ENCODE measurements around the gene HAGHL.
A peak's percentile ranks its signal among the peaks of the same experiment; 100 is the strongest.

GRCh38 chr16:745739-746138, 18.8 kb downstream of the HAGHL start:
- TF ChIP-seq EZH2 (IDR thresholded peaks at IDR 0.05; ENCODE audit: borderline replicate concordance, low read depth, low read length, poor library complexity, severe bottlenecking) = no peak
- TF ChIP-seq, protein P1, sequence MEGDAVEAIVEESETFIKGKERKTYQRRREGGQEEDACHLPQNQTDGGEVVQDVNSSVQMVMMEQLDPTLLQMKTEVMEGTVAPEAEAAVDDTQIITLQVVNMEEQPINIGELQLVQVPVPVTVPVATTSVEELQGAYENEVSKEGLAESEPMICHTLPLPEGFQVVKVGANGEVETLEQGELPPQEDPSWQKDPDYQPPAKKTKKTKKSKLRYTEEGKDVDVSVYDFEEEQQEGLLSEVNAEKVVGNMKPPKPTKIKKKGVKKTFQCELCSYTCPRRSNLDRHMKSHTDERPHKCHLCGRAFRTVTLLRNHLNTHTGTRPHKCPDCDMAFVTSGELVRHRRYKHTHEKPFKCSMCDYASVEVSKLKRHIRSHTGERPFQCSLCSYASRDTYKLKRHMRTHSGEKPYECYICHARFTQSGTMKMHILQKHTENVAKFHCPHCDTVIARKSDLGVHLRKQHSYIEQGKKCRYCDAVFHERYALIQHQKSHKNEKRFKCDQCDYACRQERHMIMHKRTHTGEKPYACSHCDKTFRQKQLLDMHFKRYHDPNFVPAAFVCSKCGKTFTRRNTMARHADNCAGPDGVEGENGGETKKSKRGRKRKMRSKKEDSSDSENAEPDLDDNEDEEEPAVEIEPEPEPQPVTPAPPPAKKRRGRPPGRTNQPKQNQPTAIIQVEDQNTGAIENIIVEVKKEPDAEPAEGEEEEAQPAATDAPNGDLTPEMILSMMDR (conservative IDR thresholded peaks at IDR 0.05; ENCODE audit: low read depth, low read length) = peak; percentile 36; the same call in 1 of the 2 replicates

Data from A673 (cell line).